ENCODE data around the gene DNAH2. TPM values are rescaled to one million over a fixed set of nuclear protein-coding genes. Genes with fewer than 3 reads are reported as not detected.

DNAH2 gene
- total and polyA plus RNA-seq, 12 donors: under 0.01 to 0.30 (median 0.03) TPM; not detected in 3

GRCh38 chr17:7703584-7704479, 13.7 kb upstream of the DNAH2 start:
- Histone ChIP-seq H3K4me1 (peaks cover 7 to 26% (median 16%) of the 10 kb centered on the region in 9 donors), H3K27me3 (peaks cover 5 to 50% (median 41%) of the 10 kb centered on the region in 7 donors), H3K4me3 (peak overlapping the region in 3 of 10 donors; percentile 10 to 57 (median 46)), H3K27ac (no peak overlapping the region), H3K9me3 (no peaks in the 10 kb centered on the region), H3K36me3 (peaks cover 0 to 32% (median 8%) of the 10 kb centered on the region in 9 donors)
- intact Hi-C loops (cut with DNase I): no loop called here
- TF ChIP-seq CTCF (IDR thresholded peaks at IDR 0.05): no peak
- peak; percentile 36 to 77 (median 62) for ATAC-seq
- no peak for DNase-seq
- 22 to 37% methylated on average over 24 of the region's 24 CpGs for WGBS, 2 donors

GRCh38 chr17:7704601-7705268, 12.8 kb upstream of the DNAH2 start, which contains the start of gene EFNB3:
Gene EFNB3, plus strand, starts transcription at chr17:7705202. Its CDS starts 397 bp downstream, at chr17:7705599.
- Histone ChIP-seq H3K36me3 (peaks cover 0 to 32% (median 8%) of the 10 kb centered on the region in 9 donors), H3K4me3 (peak within 1 kb of the TSS; percentile 8 to 57 (median 44)), H3K27me3 (peaks cover 5 to 50% (median 41%) of the 10 kb centered on the region in 7 donors), H3K4me1 (peaks cover 7 to 26% (median 16%) of the 10 kb centered on the region in 9 donors), H3K9me3 (no peaks in the 10 kb centered on the region), H3K27ac (no peak within 1 kb of the TSS)
- intact Hi-C loops (cut with DNase I): no loop called here
- ATAC-seq: peak in 5 of 8 donors; percentile 12 to 61 (median 31)
- no peak for TF ChIP-seq CTCF (IDR thresholded peaks at IDR 0.05)
- WGBS, 2 donors: 1% methylated on average over 45 of the region's 45 CpGs
- DNase-seq: no peak

DNA sequence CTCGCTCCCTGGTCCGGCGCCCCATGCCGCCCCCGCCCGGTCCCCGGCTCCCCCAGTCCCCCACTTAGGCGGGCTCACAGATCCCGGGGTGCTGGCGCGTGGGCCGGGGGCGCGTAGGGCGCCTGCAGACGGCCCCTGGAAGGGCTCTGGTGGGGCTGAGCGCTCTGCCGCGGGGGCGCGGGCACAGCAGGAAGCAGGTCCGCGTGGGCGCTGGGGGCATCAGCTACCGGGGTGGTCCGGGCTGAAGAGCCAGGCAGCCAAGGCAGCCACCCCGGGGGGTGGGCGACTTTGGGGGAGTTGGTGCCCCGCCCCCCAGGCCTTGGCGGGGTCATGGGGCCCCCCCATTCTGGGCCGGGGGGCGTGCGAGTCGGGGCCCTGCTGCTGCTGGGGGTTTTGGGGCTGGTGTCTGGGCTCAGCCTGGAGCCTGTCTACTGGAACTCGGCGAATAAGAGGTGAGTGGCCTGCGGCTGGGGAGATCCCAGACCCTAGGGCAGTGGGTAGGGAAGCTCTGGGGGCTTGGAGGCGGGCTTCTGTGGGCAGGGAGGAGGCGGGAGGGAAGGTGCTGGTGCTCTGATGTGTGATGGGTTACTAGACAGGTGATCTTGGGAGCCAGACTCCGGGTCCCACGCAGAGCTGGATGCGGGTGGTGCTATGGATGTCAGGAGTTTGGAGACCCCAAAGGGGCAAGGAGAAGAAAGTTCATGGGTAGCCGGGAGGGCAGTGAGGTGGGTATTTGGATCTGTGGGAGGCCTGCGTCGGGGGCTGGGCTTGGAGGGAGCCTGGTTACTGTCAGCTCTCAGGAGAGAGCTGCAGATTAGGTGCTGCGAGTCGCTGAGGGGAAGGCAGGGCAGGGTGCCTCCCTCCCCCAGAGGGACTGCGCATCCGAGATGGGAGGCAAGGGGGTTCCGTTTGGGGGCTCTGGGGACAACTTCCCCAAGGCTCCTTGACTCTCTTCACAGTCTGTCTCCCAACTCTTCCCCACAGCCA, 12.0 kb upstream of the DNAH2 start:
- H3K36me3 ChIP-seq: peaks cover 0 to 26% (median 8%) of the 10 kb centered on the region in 9 donors
- no peak for TF ChIP-seq CTCF (IDR thresholded peaks at IDR 0.05)
- ATAC-seq: peak in 1 of 8 donors; percentile 38
- DNase-seq: no peak
- H3K4me3 ChIP-seq: peak overlapping the region; percentile 8 to 57 (median 44)
- H3K27me3 ChIP-seq: peaks cover 5 to 56% (median 41%) of the 10 kb centered on the region in 7 donors
- no peaks in the 10 kb centered on the region for H3K9me3 ChIP-seq
- H3K4me1 ChIP-seq: peaks cover 7 to 26% (median 20%) of the 10 kb centered on the region in 9 donors
- no peak overlapping the region for H3K27ac ChIP-seq
- intact Hi-C loops (cut with DNase I): no loop called here
- WGBS, 2 donors: 4 to 5% methylated on average over 41 to 50 of the region's 50 CpGs

Measured in heart right ventricle (tissue), 16 donors.